ENCODE results near the gene TFAM. TPM values are rescaled to one million over a fixed set of nuclear protein-coding genes. Genes with fewer than 3 reads are reported as not detected.

The TFAM gene
- total RNA-seq, 1 experiment from 2014 or later: 74.4 TPM

DNA sequence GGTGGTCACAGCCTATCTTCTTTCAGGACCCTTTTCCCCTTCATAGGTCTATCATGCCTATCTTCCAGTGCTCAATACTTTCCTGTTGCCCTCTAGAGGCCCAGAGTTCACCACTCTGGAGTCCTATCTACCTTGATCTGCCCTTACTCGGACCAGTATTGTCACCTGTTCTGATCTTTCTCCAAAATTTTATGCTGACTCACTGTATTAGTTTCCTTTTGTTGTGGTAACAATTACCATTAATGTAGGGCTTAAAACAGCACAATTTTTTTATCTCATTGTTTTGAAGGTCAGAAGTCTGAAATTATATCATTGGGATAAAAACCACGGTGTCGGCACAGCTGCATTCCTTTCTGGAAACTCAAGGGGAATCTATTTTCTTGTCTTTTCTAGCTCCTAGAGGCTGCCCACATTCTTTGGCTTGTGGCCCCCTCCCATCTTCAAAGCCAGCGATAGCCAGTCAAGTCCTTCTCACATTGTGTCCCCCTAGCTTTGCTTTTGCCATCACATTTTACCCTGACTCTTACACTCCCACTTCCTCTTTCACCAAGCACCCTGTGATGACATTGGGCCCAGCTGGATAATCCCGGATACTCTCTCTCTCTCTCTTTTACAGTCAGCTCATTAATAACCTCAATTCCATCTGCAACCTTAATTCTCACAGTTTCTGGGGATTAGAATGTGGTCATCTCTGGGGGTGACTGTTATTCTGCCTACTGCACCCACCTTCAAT lies 54.6 kb downstream of the TFAM start (continued):
- TF ChIP-seq, protein P1, sequence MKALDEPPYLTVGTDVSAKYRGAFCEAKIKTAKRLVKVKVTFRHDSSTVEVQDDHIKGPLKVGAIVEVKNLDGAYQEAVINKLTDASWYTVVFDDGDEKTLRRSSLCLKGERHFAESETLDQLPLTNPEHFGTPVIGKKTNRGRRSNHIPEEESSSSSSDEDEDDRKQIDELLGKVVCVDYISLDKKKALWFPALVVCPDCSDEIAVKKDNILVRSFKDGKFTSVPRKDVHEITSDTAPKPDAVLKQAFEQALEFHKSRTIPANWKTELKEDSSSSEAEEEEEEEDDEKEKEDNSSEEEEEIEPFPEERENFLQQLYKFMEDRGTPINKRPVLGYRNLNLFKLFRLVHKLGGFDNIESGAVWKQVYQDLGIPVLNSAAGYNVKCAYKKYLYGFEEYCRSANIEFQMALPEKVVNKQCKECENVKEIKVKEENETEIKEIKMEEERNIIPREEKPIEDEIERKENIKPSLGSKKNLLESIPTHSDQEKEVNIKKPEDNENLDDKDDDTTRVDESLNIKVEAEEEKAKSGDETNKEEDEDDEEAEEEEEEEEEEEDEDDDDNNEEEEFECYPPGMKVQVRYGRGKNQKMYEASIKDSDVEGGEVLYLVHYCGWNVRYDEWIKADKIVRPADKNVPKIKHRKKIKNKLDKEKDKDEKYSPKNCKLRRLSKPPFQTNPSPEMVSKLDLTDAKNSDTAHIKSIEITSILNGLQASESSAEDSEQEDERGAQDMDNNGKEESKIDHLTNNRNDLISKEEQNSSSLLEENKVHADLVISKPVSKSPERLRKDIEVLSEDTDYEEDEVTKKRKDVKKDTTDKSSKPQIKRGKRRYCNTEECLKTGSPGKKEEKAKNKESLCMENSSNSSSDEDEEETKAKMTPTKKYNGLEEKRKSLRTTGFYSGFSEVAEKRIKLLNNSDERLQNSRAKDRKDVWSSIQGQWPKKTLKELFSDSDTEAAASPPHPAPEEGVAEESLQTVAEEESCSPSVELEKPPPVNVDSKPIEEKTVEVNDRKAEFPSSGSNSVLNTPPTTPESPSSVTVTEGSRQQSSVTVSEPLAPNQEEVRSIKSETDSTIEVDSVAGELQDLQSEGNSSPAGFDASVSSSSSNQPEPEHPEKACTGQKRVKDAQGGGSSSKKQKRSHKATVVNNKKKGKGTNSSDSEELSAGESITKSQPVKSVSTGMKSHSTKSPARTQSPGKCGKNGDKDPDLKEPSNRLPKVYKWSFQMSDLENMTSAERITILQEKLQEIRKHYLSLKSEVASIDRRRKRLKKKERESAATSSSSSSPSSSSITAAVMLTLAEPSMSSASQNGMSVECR (CRISPR knock-in tag; IDR thresholded peaks at IDR 0.05; ENCODE audit: borderline replicate concordance): no peak

DNA sequence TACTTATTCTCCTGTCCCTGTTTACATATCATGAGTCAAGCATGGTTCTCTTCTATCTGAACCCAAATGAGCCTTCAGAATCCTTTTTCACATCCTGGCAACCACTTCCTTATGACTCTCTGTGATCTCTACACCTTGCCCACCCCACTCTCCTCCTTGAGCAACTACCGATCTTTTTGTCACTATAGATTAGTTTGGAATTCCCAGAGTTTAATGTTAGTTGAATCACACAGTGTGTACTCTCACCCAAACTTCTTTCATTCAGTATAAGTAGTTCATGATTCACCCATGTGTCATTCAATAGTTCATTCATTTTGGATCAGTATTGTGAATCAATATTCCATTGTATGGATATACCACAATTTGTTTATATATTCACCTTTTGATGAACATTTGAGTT lies 55.3 kb downstream of the TFAM start:
- ChIA-PET CTCF (no interaction called here), POLR2A (no interaction called here)
- TF ChIP-seq ZNF423 (CRISPR knock-in tag; IDR thresholded peaks at IDR 0.05) (no peak), TCF7 (CRISPR knock-in tag; IDR thresholded peaks at IDR 0.05; ENCODE audit: low read depth) (no peak), SOX15 (CRISPR knock-in tag; IDR thresholded peaks at IDR 0.05) (no peak), ZBTB43 (CRISPR knock-in tag; IDR thresholded peaks at IDR 0.05) (no peak), HMGA2 (CRISPR knock-in tag; IDR thresholded peaks at IDR 0.05) (no peak), NR1H2 (CRISPR knock-in tag; IDR thresholded peaks at IDR 0.05) (no peak), ESRRA (CRISPR knock-in tag; IDR thresholded peaks at IDR 0.05; ENCODE audit: borderline replicate concordance) (no peak)
- TF ChIP-seq, protein P2, sequence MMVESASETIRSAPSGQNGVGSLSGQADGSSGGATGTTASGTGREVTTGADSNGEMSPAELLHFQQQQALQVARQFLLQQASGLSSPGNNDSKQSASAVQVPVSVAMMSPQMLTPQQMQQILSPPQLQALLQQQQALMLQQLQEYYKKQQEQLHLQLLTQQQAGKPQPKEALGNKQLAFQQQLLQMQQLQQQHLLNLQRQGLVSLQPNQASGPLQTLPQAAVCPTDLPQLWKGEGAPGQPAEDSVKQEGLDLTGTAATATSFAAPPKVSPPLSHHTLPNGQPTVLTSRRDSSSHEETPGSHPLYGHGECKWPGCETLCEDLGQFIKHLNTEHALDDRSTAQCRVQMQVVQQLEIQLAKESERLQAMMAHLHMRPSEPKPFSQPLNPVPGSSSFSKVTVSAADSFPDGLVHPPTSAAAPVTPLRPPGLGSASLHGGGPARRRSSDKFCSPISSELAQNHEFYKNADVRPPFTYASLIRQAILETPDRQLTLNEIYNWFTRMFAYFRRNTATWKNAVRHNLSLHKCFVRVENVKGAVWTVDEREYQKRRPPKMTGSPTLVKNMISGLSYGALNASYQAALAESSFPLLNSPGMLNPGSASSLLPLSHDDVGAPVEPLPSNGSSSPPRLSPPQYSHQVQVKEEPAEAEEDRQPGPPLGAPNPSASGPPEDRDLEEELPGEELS (CRISPR knock-in tag; IDR thresholded peaks at IDR 0.05): no peak
- TF ChIP-seq, protein P3, sequence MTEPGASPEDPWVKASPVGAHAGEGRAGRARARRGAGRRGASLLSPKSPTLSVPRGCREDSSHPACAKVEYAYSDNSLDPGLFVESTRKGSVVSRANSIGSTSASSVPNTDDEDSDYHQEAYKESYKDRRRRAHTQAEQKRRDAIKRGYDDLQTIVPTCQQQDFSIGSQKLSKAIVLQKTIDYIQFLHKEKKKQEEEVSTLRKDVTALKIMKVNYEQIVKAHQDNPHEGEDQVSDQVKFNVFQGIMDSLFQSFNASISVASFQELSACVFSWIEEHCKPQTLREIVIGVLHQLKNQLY (CRISPR knock-in tag; IDR thresholded peaks at IDR 0.05): no peak
- TF ChIP-seq, protein P4, sequence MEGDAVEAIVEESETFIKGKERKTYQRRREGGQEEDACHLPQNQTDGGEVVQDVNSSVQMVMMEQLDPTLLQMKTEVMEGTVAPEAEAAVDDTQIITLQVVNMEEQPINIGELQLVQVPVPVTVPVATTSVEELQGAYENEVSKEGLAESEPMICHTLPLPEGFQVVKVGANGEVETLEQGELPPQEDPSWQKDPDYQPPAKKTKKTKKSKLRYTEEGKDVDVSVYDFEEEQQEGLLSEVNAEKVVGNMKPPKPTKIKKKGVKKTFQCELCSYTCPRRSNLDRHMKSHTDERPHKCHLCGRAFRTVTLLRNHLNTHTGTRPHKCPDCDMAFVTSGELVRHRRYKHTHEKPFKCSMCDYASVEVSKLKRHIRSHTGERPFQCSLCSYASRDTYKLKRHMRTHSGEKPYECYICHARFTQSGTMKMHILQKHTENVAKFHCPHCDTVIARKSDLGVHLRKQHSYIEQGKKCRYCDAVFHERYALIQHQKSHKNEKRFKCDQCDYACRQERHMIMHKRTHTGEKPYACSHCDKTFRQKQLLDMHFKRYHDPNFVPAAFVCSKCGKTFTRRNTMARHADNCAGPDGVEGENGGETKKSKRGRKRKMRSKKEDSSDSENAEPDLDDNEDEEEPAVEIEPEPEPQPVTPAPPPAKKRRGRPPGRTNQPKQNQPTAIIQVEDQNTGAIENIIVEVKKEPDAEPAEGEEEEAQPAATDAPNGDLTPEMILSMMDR (IDR thresholded peaks at IDR 0.05): no peak
- peaks cover 8% of the 10 kb centered on the region for H3K36me3 Mint-ChIP-seq
- ATAC-seq (no peak), DNase-seq (ENCODE audit: low spot score) (no peak)
- H3K27me3 Mint-ChIP-seq (ENCODE audit: low read depth): no peaks in the 10 kb centered on the region
- H3K9me3 Mint-ChIP-seq: peaks cover 23% of the 10 kb centered on the region
- H3K4me1 Mint-ChIP-seq: peaks cover 17% of the 10 kb centered on the region
- no peak overlapping the region for H3K27ac Mint-ChIP-seq
- no peak overlapping the region for H3K4me3 Mint-ChIP-seq

DNA sequence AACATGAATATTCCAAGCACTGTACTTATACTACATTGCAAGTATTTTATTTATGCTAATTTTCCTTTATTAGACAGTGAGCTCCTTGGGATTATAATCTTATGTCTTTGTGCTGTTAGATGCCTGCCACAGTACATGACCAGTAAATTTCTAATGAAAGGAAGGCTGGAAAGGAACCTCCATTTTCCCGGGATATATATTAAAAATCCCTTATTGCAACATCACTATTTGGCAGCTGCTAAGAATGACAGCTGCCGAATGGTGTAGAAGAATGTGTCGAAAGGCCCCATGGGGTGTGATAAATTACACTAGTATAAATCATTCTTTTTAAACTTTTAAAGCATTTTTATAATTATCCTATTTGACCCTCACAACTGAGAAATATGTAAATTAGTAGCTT lies 59.1 kb downstream of the TFAM start:
- Mint-ChIP-seq H3K27ac (no peak overlapping the region), H3K27me3 (ENCODE audit: low read depth) (no peaks in the 10 kb centered on the region), H3K4me1 (no peaks in the 10 kb centered on the region), H3K36me3 (peaks cover 25% of the 10 kb centered on the region), H3K4me3 (no peak overlapping the region), H3K9me3 (peaks cover 43% of the 10 kb centered on the region)
- no peak for DNase-seq (ENCODE audit: low spot score)
- CTCF ChIA-PET: interaction anchor here (1.0 kb wide), 1 partner anchor 87 kb away, joined by 3 read pairs; no protein-coding TSS in a partner anchor
- POLR2A ChIA-PET: no interaction called here
- ATAC-seq: no peak
- TF ChIP-seq TEAD4 (CRISPR knock-in tag; IDR thresholded peaks at IDR 0.05) (no peak), CREB1 (CRISPR knock-in tag; IDR thresholded peaks at IDR 0.05) (no peak), ZNF232 (CRISPR knock-in tag; IDR thresholded peaks at IDR 0.05) (no peak), NFYB (CRISPR knock-in tag; conservative IDR thresholded peaks at IDR 0.05; ENCODE audit: low read depth) (no peak), ETV6 (CRISPR knock-in tag; IDR thresholded peaks at IDR 0.05) (no peak), FOXP1 (CRISPR knock-in tag; IDR thresholded peaks at IDR 0.05; ENCODE audit: borderline replicate concordance) (no peak), ZNF263 (CRISPR knock-in tag; IDR thresholded peaks at IDR 0.05; ENCODE audit: low read depth) (no peak), PRRX2 (CRISPR knock-in tag; IDR thresholded peaks at IDR 0.05) (no peak), SP1 (CRISPR knock-in tag; conservative IDR thresholded peaks at IDR 0.05) (no peak), ZNF425 (CRISPR knock-in tag; conservative IDR thresholded peaks at IDR 0.05) (no peak), MXD4 (CRISPR knock-in tag; IDR thresholded peaks at IDR 0.05; ENCODE audit: borderline replicate concordance) (no peak)

Data from WTC11 (cell line).